HG02588 (cell line): ENCODE results near the gene IMPACT.

Experiments
- ATAC-seq: cut with Tn5 transposase; IDR thresholded peaks from one replicate; pipeline ENCODE4 v1.9.1; 2021; ENCODE audit warnings: mild to moderate bottlenecking, moderate library complexity; ENCODE audit not compliant: unreplicated experiment

Gene IMPACT

DNA sequence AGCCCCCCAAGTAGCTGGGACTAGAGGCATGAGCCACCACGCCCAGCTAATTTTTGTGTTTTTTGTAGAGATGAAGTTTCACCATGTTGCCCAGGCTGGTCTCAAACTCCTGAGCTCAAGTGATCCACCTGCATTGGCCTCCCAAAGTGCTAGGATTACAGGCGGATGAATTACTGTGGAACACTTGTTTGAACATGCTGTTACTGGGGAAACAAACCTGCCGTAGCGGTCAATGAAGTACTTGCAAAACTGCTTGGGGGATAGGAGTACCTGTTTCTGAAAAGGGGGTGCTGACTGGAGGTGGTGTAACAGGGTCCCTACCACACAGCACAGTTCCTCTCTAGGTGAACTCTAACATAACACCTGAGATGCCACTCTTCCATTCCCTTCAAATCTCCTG is 5.9 kb upstream of the IMPACT start:
- ATAC-seq: no peak

DNA sequence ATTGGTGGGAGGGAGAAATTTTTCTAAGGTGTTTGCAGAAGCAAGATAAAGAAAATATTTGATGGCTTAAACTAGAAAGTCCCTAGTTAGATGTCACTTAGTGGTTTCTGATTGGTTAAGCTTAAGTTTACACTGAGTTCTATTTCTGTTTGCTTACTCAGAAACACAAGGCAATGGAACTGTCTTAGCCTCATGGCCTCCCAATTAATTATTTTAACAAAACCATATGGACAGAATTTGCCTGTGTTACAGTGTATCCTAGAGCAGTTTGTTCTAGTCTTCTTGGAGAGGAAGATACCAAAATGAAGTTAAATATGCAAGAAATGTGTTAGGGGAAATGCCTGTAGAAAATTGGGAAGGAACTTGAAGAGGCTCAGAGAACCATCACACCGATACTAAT is 4.6 kb upstream of the IMPACT start:
- ATAC-seq: no peak

DNA sequence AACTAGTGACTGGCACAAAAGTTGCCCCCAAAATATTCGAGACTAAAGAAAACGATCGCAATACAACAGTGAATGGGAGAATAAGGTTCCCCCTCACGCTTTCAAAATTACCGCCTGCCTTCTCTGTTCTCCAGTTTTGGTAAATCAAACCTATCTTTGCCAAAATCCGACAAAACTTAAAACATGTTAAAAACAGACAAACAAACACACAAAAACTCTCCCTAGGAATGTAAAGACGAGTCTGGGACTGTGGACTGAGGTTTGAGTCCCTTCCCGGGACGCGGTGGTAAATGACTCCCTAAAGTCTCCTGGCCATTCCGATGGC is 435 bp upstream of the IMPACT start:
- ATAC-seq: no peak

DNA sequence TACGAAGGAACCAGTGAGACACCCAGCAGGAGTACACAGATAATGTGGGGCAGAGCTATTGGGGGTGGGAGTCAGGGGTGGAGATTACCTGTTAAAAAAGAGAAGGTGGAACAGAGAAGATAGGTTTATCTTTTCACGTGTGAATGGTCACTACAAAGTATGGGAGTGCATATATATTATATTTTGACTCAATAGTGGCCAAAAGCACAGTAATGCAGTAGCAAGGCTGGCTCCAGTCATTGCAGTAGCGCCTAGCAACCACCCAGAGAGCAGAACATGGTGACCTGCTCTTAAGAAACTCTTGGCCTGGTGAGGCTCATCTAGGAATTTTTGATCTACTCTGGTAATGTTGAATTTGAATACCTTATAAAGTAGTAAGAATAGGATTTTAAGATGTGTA is 1.0 kb downstream of the IMPACT start:
- ATAC-seq: no peak

DNA sequence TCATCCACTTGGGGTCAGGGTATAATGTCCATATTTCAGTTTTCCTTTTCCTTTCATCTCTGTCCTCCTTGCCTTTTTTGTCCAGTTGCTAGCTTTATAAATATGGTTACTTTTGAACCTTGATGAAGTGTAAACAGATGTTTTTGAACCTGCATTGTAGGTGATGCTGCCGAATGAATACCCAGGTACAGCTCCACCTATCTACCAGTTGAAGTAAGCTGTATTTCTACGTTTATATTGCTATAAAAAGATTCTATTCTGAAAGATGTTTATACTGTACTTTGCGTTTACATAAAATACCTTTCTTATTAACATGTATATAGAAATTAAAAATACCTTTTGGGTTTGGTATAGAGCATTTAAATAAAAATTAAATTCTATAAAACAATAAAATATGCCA is 2.2 kb downstream of the IMPACT start:
- ATAC-seq: no peak

DNA sequence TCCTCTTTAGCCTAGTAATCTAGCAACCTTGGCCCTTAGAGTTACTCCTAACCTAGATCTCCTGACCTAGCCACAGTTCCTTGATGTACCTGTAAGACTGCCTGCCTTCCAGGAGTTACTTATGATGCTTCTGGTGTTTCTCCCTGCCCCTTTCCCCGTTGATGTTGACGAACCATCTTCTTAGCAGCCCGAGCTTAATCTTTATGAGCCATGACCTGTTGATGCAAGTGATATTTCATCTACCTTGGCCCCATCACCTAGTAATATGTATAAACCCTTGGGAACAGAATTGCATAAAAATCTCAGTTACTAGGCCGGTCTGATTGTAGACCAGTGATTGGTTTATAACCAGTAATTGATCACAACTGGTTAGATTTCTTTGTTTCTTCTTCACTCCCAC is 2.7 kb downstream of the IMPACT start:
- no peak for ATAC-seq

DNA sequence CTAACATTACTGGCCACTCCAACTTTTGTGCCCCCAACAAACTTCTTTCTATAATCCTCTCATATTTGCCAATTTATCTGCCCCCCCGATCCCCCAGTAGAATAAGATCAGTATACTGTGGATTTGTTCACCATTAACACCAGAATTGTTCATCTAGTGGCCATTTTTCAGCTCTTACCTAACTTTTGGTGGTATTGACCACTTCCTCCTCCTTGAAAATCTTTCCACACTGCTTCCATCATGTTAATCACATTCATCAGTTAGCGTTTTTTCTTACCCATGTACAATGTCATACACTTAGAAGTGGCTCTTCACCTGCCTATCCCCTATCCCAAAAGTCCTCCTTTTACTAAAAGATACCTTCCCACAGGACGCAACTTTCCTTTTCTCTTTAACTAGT is 6.1 kb downstream of the IMPACT start:
- ATAC-seq: no peak

DNA sequence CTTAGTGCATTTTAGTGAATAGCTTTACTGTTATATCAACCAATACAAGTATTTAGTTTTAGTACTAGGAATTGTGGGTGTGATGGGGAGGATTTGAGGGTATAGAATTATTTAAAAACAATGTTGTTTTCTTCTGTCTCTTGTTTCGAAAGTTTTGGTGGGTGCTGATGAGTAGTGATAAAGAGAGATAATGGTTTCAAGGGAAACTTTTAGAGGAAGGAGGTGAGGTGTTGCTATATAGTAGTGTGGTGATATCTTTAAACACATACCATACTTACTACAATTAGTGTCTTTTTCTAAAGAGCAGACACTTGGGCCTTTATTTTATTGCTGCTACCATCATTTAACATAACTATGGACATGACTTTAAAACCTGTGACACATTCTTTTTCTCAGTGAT is 10.5 kb downstream of the IMPACT start:
- no peak for ATAC-seq

DNA sequence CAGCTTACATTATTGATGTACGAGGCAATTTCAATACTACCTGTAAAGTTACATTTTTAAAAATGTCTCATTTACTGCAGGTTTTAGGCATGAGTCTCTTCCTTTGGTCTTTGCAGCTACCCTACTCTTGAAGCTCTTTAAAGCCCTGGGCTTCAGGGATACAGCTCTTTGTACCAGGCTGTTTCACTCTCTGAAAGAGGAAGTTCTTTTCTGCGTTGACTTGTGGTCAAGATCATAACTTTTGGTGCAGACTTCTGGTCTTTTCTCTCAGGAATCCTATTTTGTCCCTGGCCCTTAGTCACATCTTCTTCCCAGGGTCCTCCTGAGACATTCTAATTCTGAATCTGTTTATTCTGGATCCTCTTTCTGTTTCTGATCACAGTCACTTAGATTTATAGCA is 17.4 kb downstream of the IMPACT start:
- peak; percentile 81 for ATAC-seq

DNA sequence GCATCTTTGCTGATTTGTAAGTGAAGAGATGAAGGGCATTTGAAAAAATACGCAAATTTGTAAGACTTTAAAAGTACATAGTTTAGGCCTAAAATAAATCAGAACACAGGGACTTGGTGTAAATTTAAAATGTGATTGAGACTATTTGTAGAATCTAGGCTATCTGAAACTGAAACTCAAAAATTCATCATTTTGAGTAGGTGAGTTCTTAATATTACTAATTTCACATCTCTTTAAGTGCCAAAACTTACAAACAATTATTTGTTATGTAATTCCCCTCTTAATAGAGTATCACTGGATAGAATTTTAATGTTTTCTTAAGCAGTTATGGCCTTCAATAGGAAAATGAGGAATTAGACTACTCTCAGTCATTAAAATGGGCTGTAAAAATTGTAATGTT is 20.0 kb downstream of the IMPACT start:
- peak; percentile 69 for ATAC-seq

DNA sequence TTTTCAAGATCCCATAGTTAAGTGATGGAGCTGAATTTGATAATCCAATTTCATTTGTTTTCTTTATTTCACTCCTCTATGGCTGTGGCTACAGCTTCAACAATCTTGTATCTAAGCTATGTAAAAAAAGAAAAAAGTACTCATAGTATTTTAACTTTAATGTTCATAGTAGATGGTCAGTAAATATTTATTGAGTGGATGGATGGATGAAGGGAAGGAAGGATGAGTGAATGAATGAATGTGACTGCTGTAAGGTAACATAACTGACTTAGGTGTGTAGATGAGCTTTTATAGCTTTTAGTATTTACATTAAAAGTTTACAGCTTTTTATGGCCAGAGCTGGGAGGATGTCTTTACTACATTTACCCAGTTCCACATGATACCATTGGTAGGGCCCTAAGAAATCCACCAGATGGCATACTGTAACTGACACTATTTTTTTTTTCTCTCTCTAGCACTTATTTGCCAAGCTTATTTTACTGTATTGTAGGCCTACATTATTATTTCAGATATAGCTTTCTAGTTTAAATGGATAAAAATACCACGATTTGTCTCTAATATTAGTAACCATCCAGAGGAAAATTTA is 20.6 kb downstream of the IMPACT start:
- no peak for ATAC-seq

DNA sequence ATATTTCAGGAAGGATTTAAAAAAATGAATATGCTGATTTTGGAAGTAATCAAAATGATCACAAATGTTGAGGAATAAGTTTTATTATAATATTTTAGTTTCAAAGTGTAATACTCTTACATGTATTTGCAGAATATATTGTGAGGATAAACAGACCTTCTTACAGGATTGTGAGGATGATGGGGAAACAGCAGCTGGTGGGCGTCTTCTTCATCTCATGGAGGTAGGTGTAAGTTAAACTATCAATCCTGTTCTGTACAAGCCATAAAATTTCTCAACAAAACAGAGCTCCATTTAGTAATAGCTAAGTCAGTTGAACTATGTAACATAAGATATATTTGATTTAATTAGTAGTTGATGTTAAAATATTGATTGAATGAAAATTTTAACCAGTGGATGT is 21.5 kb downstream of the IMPACT start:
- no peak for ATAC-seq

DNA sequence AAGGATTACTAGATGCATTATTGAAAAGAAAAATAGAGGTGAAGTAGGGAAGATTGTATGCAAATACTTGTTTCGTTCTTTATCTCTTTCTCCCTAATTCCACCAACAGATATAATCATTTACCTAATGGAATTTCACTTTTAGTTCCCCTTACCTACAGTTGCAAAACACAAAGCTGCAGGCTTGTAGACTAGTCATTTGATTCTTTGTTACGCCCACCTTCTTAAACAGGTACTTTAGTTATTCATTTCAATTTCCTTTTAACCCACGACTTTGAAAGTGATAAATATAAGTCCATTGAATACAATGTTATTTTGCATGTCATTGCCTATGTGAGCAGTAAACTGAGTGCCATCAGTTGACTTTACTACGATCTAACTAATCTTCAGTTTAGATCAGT is 30.1 kb downstream of the IMPACT start:
- peak; percentile 88 for ATAC-seq

DNA sequence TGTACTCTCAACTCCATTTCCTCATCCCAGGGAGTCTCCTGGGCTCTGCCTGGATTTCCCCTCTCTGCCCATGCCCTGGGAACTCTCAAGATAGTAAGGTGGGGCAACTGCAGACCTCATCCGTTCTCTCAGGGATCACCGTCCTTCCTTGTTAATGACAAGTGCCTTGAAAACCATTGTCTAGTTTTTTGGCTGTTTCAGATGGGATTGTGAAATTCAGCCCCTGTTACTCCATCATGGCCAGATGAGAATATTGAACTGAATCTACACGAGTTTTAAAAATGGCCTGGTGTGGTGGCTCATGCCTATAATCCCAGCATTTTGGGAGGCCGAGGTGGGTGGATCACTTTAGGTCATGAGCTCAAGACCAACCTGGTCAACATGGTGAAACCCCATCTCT is 33.3 kb downstream of the IMPACT start:
- no peak for ATAC-seq

DNA sequence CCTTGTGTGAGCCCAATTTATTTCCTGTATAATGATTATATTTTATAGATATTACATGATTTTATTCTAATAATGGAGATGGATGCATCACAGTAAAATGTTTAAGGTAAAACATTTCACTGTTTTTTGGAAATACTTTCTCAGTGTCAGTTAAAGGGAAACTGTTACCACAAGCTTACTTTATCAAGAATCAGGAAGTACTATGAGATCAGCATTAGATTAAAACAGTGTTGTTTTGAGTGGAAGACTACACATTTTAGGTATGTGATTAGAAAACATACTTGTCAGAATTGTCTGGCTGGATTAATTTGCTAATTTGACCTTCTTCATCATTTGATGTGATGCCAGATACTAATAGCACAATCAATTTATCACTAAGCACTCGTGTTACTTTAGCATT is 33.9 kb downstream of the IMPACT start, which contains the start of gene HRH4:
HRH4 (plus strand) TSS at position 250 of the 400 bp plus-strand sequence; CDS start at position 342, 92 bp downstream.
- no peak for ATAC-seq

DNA sequence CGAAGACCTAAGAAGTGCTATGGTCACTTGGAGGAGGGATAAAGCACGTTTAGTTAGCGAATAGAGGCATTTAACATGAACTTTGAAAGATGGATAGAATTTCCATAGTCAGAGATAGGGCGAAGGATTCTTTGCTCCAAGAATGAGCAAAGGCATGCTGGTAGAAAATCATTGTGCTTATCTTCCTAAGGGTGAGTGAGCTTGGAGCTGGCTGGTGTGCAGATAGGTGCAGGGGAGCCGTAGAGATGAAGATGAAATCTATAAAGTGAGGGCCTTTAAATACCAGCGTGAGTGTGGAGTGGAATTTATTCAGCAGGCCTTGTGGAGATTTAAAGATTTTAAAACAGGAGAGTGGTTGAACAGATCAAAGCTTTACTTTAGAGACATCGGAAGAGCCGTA is 35.5 kb downstream of the IMPACT start:
- ATAC-seq: no peak

DNA sequence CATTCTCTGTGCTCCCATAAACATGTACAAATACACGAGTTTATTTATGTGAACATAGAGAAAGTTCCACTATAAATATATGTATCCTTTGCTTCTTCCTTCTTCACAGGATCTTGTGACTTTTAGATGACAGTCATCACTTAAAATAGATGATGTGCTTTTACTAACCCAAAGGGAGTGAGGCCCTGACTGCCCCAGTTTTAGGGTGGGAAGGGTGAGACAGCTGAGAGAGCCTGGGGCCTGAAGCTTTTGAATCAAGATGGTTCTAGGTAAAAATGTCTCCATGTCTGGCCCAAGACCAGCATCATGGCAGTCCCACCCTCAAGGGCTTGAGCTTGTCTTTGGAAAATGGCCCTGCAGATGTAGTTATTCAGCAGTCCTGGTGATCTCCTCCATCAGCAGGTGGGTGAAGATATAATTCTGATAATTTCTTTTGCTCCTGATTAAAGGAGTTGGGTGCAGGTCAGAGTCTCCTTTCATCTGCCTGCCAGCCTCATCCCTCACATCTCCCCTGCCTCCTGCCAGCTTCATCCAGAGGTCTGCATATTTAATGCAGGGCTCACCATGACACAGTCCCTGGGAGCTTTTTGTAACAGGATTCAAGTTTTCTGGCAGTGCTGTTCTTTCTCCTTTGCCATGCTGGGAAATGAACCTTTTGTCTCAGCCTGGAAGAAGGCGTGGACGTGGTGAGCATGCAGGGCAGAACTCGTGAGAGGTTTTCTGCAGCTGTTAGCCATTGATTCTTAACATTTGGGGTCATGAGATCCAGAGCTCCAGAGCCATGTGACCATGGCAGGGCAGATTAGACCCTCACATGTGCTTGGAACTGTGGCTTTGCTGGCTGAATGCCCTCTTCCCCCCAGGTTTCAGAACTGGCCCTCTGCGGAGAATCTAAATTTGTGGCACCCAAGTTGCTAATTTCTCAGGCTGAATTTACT is 36.6 kb downstream of the IMPACT start:
- no peak for ATAC-seq

DNA sequence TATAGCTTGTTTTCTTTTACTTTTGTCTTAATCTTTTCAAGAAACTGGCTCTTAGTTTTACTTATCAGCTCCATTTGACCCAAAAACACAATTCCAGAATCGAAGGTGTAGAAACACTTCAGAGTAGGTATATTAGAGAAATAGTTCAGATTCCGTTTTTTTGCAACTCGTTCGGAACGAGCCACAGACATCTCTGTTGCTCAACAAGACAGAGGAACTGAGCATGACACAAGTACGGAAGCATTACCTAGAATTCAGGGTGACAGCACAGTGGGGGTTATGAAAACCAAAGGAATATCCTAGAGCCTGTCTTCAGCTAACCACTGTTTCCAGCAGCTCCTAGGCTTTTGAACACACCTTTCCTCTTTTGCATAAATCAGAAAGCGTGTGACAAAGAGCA is 39.0 kb downstream of the IMPACT start:
- no peak for ATAC-seq

DNA sequence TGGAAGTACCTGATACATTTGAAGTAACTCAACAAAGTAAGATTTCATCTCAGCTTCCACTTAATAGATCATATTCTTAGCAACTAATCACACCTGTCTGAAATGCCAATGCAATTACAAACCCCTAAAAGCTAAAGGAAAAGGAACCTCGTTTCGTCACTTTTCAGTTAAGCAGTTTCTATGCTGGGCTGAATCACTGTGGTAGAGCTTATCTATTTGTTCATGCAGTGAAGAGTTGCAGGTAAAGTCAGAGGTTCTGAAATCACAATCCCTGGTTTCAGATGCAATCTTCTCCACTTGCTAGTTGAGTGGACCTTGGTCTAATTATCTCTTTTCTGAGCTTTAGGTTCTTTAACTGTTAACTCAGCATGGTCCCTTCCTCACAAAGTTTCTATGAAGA is 40.3 kb downstream of the IMPACT start:
- no peak for ATAC-seq

DNA sequence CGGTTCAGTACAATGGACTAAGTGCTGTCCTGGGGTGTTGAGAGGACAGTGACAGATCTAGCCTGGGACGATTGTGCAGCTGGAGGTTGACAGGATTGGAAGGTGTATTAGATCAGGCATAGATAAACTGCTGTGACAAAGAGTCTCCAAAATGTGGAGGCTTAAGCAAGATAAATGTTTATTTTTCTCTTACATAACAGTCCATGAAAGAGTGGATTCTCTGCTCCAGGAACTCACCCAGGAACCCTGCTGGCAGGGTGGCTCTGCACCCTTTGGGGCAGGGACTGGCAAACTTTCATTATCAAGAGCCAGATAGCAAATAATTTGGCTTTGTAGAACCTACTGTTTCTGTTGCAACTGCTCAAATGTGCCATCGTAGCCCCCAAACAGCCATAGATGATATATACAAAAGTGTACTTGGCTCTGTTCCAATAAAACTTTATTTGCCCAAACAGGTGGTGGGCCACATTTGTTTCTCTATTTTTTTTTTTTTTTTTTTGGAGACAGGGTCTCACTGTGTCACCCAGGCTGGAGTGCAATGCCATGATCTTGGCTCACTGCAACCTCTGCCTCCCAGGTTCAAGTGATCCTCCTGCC is 43.6 kb downstream of the IMPACT start:
- no peak for ATAC-seq

DNA sequence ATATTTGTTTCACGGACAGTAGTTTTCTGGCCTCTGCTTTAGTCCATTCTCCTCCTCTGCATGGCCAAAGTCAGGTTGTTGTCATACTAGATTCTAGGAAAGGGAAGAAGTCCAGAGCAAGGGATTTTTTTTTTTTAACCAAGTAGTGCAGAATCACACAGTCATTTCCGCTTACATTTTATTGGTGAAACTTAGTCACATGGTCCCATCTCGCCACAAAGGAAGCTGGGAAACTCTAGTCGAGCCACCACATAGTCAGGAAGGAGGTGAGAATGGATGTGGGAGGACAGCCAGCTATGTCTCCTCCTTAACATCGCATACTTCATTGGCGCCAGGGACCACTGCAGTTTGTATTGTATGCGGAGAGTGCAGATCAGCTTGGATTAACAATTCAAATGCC is 44.3 kb downstream of the IMPACT start:
- ATAC-seq: no peak

DNA sequence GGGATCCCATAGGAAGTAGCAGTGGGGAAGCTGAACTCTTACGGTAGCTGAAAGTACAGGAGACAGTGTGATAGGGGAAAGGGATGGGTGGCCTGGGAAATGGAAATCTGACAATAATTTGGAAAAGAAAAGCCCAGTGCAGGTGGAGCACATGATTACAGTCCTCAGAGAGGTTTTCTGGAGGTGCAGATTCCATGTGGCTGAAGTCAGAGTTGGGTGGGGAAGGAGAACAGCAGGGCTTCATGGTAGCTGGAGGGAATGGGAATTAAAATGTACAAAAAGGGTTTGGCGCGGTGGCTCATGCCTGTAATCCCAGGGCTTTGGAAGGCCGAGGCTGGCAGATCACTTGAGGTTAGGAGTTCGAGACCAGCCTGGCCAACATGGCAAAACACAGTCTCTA is 46.1 kb downstream of the IMPACT start:
- ATAC-seq: no peak
